PFSK-1 (cell line): ENCODE data around the gene OS9.

Experiments
- FOXP2 ChIP-seq: optimal IDR thresholded peaks from 2 replicates; pipeline ENCODE3; 2011; ENCODE audit warnings: borderline replicate concordance, control low read depth, inconsistent platforms; ENCODE audit not compliant: insufficient read depth; ENCODE audit errors: extremely low read length, extremely low read depth
- POLR2AphosphoS5 ChIP-seq: IDR thresholded peaks from 2 replicates; pipeline ENCODE4 v1.6.1; 2012; ENCODE audit warnings: low read depth, mild to moderate bottlenecking, control low read depth, low read length, moderate library complexity
- REST ChIP-seq, 2 experiments: IDR thresholded peaks; 2 replicates each; pipeline versions ENCODE4 v1.6.1 to v1.8.0; 2011 to 2012; ENCODE audit warnings: low read depth in 2 of 2, low read length in 2 of 2, control low read depth in 1 of 2, inconsistent platforms in 1 of 2, mild to moderate bottlenecking in 1 of 2, moderate library complexity in 1 of 2; ENCODE audit not compliant: insufficient read depth in 1 of 2
- SIN3A ChIP-seq: IDR thresholded peaks from 2 replicates; pipeline ENCODE4 v1.6.1; 2012; ENCODE audit warnings: mild to moderate bottlenecking, low read length, moderate library complexity, borderline replicate concordance; ENCODE audit not compliant: insufficient read depth
- TAF1 ChIP-seq: IDR thresholded peaks from 2 replicates; pipeline ENCODE4 v1.6.1; 2012; ENCODE audit warnings: low read length, control low read depth, borderline replicate concordance; ENCODE audit not compliant: insufficient read depth

Gene OS9

GRCh38 chr12:57679697-57680096, 14.2 kb upstream of the OS9 start:
- no peak for TF ChIP-seq SIN3A
- TF ChIP-seq POLR2AphosphoS5, result no peak
- TF ChIP-seq TAF1, result no peak
- no peak for TF ChIP-seq REST (IDR thresholded peaks at IDR 0.05; ENCODE audit: insufficient read depth in 1 of 2, low read depth in 2 of 2, low read length in 2 of 2)
- no peak for TF ChIP-seq FOXP2

GRCh38 chr12:57687862-57688261, 6.1 kb upstream of the OS9 start:
- TF ChIP-seq TAF1, result no peak

GRCh38 chr12:57688931-57689330, 5.0 kb upstream of the OS9 start:
- TF ChIP-seq TAF1, result no peak
- TF ChIP-seq REST (IDR thresholded peaks at IDR 0.05; ENCODE audit: insufficient read depth in 1 of 2, low read depth in 2 of 2, low read length in 2 of 2), result no peak
- no peak for TF ChIP-seq FOXP2
- no peak for TF ChIP-seq SIN3A
- TF ChIP-seq POLR2AphosphoS5, result no peak

GRCh38 chr12:57692500-57692899, 1.4 kb upstream of the OS9 start:
- TF ChIP-seq TAF1, result no peak
- no peak for TF ChIP-seq REST (IDR thresholded peaks at IDR 0.05; ENCODE audit: insufficient read depth in 1 of 2, low read depth in 2 of 2, low read length in 2 of 2)
- TF ChIP-seq SIN3A, result no peak
- TF ChIP-seq POLR2AphosphoS5, result no peak
- TF ChIP-seq FOXP2, result no peak

GRCh38 chr12:57693317-57693658, 644 bp upstream of the OS9 start:
- TF ChIP-seq SIN3A (no peak), TAF1 (no peak), POLR2AphosphoS5 (no peak), FOXP2 (no peak)

GRCh38 chr12:57694459-57695019, 607 bp downstream of the OS9 start:
- TF ChIP-seq REST (IDR thresholded peaks at IDR 0.05; ENCODE audit: insufficient read depth in 1 of 2, low read depth in 2 of 2, low read length in 2 of 2), result no peak
- TF ChIP-seq POLR2AphosphoS5, result no peak; the same call in 1 of the 2 replicates
- no peak for TF ChIP-seq FOXP2
- TF ChIP-seq TAF1, result no peak
- no peak for TF ChIP-seq SIN3A
